Heart left ventricle (tissue), 16 donors: ENCODE results near the gene SMPD1. TPM values are rescaled to one million over a fixed set of nuclear protein-coding genes. Genes with fewer than 3 reads are reported as not detected.

Experiments
- ATAC-seq, 4 donors: fragments of 200-7000 bp; cut with Tn5 transposase; one replicate each; pipeline ENCODE4 v1.9.1; 2020 to 2022; ENCODE audit warnings: moderate library complexity in 4 of 4, mild to moderate bottlenecking in 3 of 4, moderate number of reproducible peaks in 1 of 4
- DNase-seq, 5 donors: peaks; one replicate each; pipeline ENCODE4 v3.0.0-alpha.2; 2020
- H3K27ac ChIP-seq, 12 donors: fragments of 200-600 bp; sonication (generic) in 4 of 12; one replicate each; pipeline versions ENCODE4 v1.5.0 to v1.8.0; 2016 to 2022; ENCODE audit warnings: mild to moderate bottlenecking in 2 of 12
- H3K27me3 ChIP-seq, 9 donors: fragments of 200-600 bp; sonication (generic) in 2 of 9; one replicate each; pipeline versions ENCODE4 v1.5.1 to v1.8.0; 2016 to 2022; ENCODE audit warnings: mild to moderate bottlenecking in 3 of 9
- H3K36me3 ChIP-seq, 9 donors: fragments of 200-600 bp; sonication (generic) in 2 of 9; one replicate each; pipeline versions ENCODE4 v1.5.0 to v1.8.0; 2018 to 2022; ENCODE audit warnings: mild to moderate bottlenecking in 2 of 9
- H3K4me1 ChIP-seq, 12 donors: fragments of 200-600 bp; sonication (generic) in 4 of 12; one replicate each; pipeline versions ENCODE4 v1.5.0 to v1.8.0; 2016 to 2022; ENCODE audit warnings: mild to moderate bottlenecking in 3 of 12
- H3K4me3 ChIP-seq, 12 donors: fragments of 200-600 bp; sonication (generic) in 4 of 12; one replicate each; pipeline versions ENCODE4 v1.5.0 to v1.8.0; 2017 to 2022; ENCODE audit warnings: mild to moderate bottlenecking in 9 of 12, moderate library complexity in 4 of 12
- H3K9me3 ChIP-seq, 12 donors: fragments of 200-600 bp; sonication (generic) in 4 of 12; one replicate each; pipeline versions ENCODE4 v1.5.0 to v1.8.0; 2016 to 2022; ENCODE audit warnings: mild to moderate bottlenecking in 1 of 12
- CTCF ChIP-seq, 12 donors: fragments of 200-600 bp; sonication (generic) in 4 of 12; IDR thresholded peaks; one replicate each; pipeline versions ENCODE4 v1.5.0 to v1.8.0; 2018 to 2022; ENCODE audit warnings: antibody characterized with exemption in 12 of 12, mild to moderate bottlenecking in 5 of 12
- POLR2A ChIP-seq, 2 donors: fragments of 450-650 bp; IDR thresholded peaks; one replicate each; pipeline ENCODE4 v1.6.1; 2017; ENCODE audit warnings: antibody characterized with exemption in 2 of 2, mild to moderate bottlenecking in 2 of 2, moderate library complexity in 2 of 2
- WGBS, 4 donors: extraction: QIAGEN DNeasy Blood & Tissue Kit in 2 of 4; methylation state at CpG; one replicate each; pipeline versions ENCODE4 v1.1.5 to v1.1.7; 2013 to 2018; 5-methylcytosine and 5-hydroxymethylcytosine counted together
- intact Hi-C, 10 donors: fragments of 100-400 bp; cut with DNase I; formaldehyde crosslinking; loops; one replicate each; pipeline versions ENCODE4 v1.11.1 to v1.14.2; 2022
- polyA plus RNA-seq, 2 donors: library from polyadenylated mRNA; stranded (reverse); fragments of 200-250 nt; gene quantifications; one replicate each; pipeline ENCODE4 v1.2.3, GENCODE V29; 2013
- total RNA-seq, 9 donors: library from RNA; depleted of rRNA in 2 of 9; stranded (reverse); fragments of >200 nt in 2 of 9; fragmentation: NEBNext Ultra II Directional in 3 of 9; extraction: Animal tissue kit (Norgen Biotek cat#: 25700) in 3 of 9; gene quantifications; one replicate each; pipeline versions ENCODE4 v1.1.0 to v1.2.4, GENCODE V29; 2016 to 2023
- donor health status: ischemic (EF 13 %, LVEDD 7.1; RV severe dilation, severe dysfunction).
- donor health status: healthy with polysubstance abuse.
- donor health status: DM: no; HTN: yes; CAD: no.
- donor health status: DM: no; HTN: no; CAD: no.
- donor health status: ischemic (EF 25% LVEDD 6.9; RV normal size, moderate dysfunction).
- donor health status: ischemic (EF 25% LVEDD 5.7; RV mildly dilated, moderate dysfunction).
- donor health status: healthy.
- donor health status: DM: yes; HTN: yes; CAD: no.
- donor health status: ischemic (EF 35%, LVEDD 5.7; RV mildly dilated, moderate dysfunction).
- donor health status: nonischemic (EF 11% LVEDD 7.7; RV severe dilation, severe dysfunction).
- donor health status: DM: yes; HTN: yes; CAD: no.
- donor health status: PGD.
- donor health status: ischemic (EF 29% LVEDD 5.4; RV normal size, mild dysfunction).
- donor health status: nonischemic (EF 23%, LVEDD 6.1; RV moderate dilation, normal function).

SMPD1 gene
- total and polyA plus RNA-seq, 11 donors, result 53.8 to 92.3 (median 64.9) TPM

DNA sequence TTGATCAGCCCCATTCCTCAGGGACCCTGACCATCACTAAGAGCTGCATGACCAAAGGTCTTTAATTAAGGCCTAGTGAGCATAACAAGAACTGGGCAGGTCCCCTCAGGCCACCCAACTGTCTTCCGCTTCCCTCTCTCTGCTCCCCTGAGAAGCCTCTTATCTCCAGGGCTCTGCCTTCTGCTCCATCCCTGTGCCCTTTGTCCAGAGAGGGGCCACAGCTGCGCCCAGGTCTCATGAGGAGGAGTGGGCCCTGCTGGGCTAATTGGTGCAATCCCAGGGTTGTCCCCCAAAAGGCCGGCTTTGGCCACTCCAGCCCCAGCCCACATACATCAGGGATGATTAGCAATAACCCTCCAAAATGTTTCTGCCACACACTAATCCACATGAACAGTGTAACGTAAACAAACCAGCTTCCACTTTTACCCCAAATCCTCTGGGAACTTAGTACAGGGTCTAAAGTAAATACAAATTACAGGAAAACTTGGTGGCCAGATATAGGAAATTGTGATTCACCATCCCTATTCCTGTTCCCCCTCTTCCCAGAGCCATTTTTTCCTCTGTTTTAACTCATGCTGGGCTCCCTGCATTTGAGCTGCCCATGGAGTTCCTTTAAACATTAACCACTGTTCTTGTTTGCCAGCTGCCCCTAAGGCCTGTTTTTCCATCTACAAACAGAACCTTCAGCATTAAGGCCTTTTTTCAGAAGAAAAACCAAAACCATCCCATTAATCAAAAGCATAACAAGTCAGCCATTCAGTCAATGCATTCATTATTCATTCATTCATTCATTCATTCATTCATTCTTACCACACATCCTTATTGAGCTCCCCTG, 35.4 kb upstream of the SMPD1 start:
- 80 to 88% (median 85%) methylated on average over 4 of the region's 4 CpGs for WGBS, 4 donors
- no peaks in the 10 kb centered on the region for H3K27me3 ChIP-seq
- peaks cover 0 to 9% (median 0%) of the 10 kb centered on the region in 12 donors for H3K4me1 ChIP-seq
- no peak for DNase-seq
- no peaks in the 10 kb centered on the region for H3K9me3 ChIP-seq
- no peak overlapping the region for H3K4me3 ChIP-seq
- TF ChIP-seq POLR2A (IDR thresholded peaks at IDR 0.05) (no peak), CTCF (IDR thresholded peaks at IDR 0.05) (no peak)
- no peak overlapping the region for H3K27ac ChIP-seq
- no peaks in the 10 kb centered on the region for H3K36me3 ChIP-seq
- intact Hi-C loops, result loop anchor here (2.0 to 10.0 kb wide), 9 partner anchors 33 to 333 kb away; partner anchors contain the start of genes CAVIN3 (in 1 of the 10) and CCKBR (in 1 of the 10)
- ATAC-seq, result no peak

DNA sequence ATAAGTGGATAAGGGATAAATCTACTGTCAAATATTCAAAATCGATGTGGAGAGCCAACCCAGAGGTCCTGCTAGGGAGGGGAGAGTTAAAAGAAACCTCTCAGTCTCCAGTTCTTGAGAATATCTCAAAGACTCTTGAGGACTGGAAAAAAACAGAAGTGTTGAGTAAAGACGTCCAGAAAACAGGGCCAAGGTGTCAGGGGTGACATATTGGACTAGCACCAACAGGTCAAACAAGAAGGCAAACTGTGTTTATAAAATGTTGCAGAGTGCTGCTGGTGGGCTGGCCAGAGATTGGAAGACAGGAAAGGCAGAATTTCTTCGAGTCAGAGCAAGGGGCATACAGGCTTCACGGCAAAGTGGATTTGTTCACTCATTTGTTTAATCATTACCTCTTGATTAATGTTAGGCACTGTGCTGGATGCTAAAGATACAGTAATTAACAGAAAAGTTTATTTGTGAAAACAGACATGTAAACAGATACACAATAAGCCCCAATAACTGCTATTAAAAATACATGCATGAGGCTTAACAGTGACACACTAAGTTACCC, 33.7 kb upstream of the SMPD1 start:
- H3K36me3 ChIP-seq, result no peaks in the 10 kb centered on the region
- H3K9me3 ChIP-seq, result no peaks in the 10 kb centered on the region
- no peak overlapping the region for H3K4me3 ChIP-seq
- DNase-seq (no peak), ATAC-seq (no peak)
- H3K27me3 ChIP-seq, result no peaks in the 10 kb centered on the region
- TF ChIP-seq CTCF (IDR thresholded peaks at IDR 0.05) (no peak), POLR2A (IDR thresholded peaks at IDR 0.05) (no peak)
- whole genome bisulfite sequencing, 4 donors, result 58 to 65% (median 62%) methylated on average over 4 of the region's 4 CpGs
- intact Hi-C loops, result loop anchor here in 2 of 10 donors (5.0 to 10.0 kb wide), 4 partner anchors 34 to 334 kb away; partner anchors contain the start of genes CAVIN3 (in 1 of the 2) and CCKBR (in 1 of the 2)
- peak overlapping the region in 4 of 12 donors; percentile 16 to 67 (median 33) for H3K27ac ChIP-seq
- H3K4me1 ChIP-seq, result peaks cover 0 to 9% (median 0%) of the 10 kb centered on the region in 12 donors

DNA sequence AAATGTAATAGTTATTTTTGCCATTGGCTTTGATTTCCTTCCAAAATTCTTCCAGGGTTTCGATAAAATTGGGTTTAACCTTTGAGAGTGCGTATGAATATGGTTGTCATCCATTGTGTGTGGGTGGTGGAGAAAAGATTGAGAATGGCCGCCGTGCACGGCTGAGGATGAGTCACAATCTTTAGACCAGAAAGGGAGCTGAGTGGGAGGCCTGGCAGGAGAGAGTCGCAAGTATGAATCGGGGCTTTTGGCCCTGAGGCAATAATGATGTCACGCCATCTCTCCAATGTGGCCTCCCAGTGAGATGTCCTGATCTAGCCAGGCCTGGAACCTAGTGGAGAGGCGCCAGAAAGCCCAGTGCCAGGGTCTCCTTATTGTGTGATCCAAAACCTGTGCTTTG, 33.1 kb upstream of the SMPD1 start:
- Histone ChIP-seq H3K9me3 (no peaks in the 10 kb centered on the region), H3K36me3 (no peaks in the 10 kb centered on the region), H3K4me1 (peaks cover 0 to 15% (median 0%) of the 10 kb centered on the region in 12 donors), H3K27me3 (no peaks in the 10 kb centered on the region), H3K27ac (peak overlapping the region in 5 of 12 donors; percentile 22 to 67 (median 36)), H3K4me3 (no peak overlapping the region)
- intact Hi-C loops, result loop anchor here in 2 of 10 donors (5.0 to 10.0 kb wide), 4 partner anchors 35 to 335 kb away; partner anchors contain the start of genes CAVIN3 (in 1 of the 2) and CCKBR (in 1 of the 2)
- WGBS, 4 donors, result 58 to 71% (median 64%) methylated on average over 9 of the region's 9 CpGs
- ATAC-seq (peak in 3 of 4 donors; percentile 52 to 81 (median 61)), DNase-seq (peak in 4 of 5 donors; percentile 47 to 80 (median 61))
- TF ChIP-seq POLR2A (IDR thresholded peaks at IDR 0.05) (no peak), CTCF (IDR thresholded peaks at IDR 0.05) (no peak)

DNA sequence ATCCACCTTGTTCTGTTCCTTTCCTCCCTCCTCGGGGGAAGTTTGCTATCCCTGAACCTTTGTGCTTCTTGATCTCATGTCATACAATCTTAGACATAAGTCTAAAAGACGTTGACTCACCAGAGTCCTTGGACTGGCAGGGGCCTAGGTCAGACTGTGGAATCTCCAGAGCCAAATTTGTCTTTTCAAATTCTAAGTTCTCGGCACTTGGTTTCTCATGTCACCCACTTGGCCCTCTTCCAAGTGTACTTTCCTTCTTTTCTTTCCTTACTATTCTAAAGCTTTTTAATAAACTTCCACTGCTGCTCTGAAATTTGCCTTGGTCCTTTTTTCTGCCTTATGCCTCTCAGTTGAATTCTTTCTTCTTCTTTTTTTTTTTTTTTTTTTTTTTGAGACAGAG, 30.1 kb upstream of the SMPD1 start:
- no peak for ATAC-seq

More for the DNA sequence above, 30.1 kb upstream of the SMPD1 start:
- H3K4me3 ChIP-seq, result no peak overlapping the region
- WGBS, 4 donors, result 67 to 79% (median 72%) methylated on average over 3 of the region's 3 CpGs
- no peak overlapping the region for H3K27ac ChIP-seq
- no peaks in the 10 kb centered on the region for H3K9me3 ChIP-seq
- no peak for DNase-seq
- intact Hi-C loops, result loop anchor here in 3 of 10 donors (5.0 kb wide), 3 partner anchors 43 to 1158 kb away; partner anchors contain the start of gene OR51V1 (in 1 of the 3)
- no peaks in the 10 kb centered on the region for H3K27me3 ChIP-seq
- no peak for TF ChIP-seq POLR2A (IDR thresholded peaks at IDR 0.05)
- no peak for TF ChIP-seq CTCF (IDR thresholded peaks at IDR 0.05)
- no peaks in the 10 kb centered on the region for H3K36me3 ChIP-seq
- peaks cover 0 to 23% (median 2%) of the 10 kb centered on the region in 12 donors for H3K4me1 ChIP-seq
